Naive B cell (primary cell): ENCODE results near the gene FOXQ1. TPM values are rescaled to one million over a fixed set of nuclear protein-coding genes. Genes with fewer than 3 reads are reported as not detected.

ENCODE experiments used
- ATAC-seq, 2 donors: fragments of 150-1000 bp; cut with Tn5 transposase; 2 replicates each; pipeline ENCODE4 v1.10.0; 2021; ENCODE audit warnings: low read depth in 2 of 2, mild to moderate bottlenecking in 2 of 2, moderate library complexity in 2 of 2
- DNase-seq: peaks from one replicate; pipeline ENCODE4 v3.0.0; 2022
- H3K27ac Mint-ChIP-seq, 6 donors: one replicate each; pipeline ENCODE4 v1.8.0; 2020 to 2022; ENCODE audit warnings: mild to moderate bottlenecking in 6 of 6, mixed read lengths in 6 of 6, moderate library complexity in 5 of 6, inconsistent platforms in 2 of 6
- H3K27me3 Mint-ChIP-seq, 3 donors: one replicate each; pipeline ENCODE4 v1.8.0; 2021 to 2022; ENCODE audit warnings: mixed read lengths in 3 of 3, mild to moderate bottlenecking in 1 of 3
- H3K36me3 Mint-ChIP-seq, 2 donors: one replicate each; pipeline ENCODE4 v1.8.0; 2020 to 2022; ENCODE audit warnings: mixed read lengths in 2 of 2, inconsistent platforms in 1 of 2, mild to moderate bottlenecking in 1 of 2
- H3K4me1 Mint-ChIP-seq, 3 donors: one replicate each; pipeline ENCODE4 v1.8.0; 2020 to 2022; ENCODE audit warnings: mixed read lengths in 3 of 3, inconsistent platforms in 1 of 3, mild to moderate bottlenecking in 1 of 3, moderate library complexity in 1 of 3
- H3K4me3 Mint-ChIP-seq, 8 donors: one replicate each; pipeline ENCODE4 v1.8.0; 2020 to 2022; ENCODE audit warnings: mild to moderate bottlenecking in 8 of 8, mixed read lengths in 8 of 8, moderate library complexity in 8 of 8, inconsistent platforms in 2 of 8
- H3K9me3 Mint-ChIP-seq, 7 donors: one replicate each; pipeline ENCODE4 v1.8.0; 2020 to 2022; ENCODE audit warnings: mixed read lengths in 7 of 7, mild to moderate bottlenecking in 5 of 7, inconsistent platforms in 2 of 7, moderate library complexity in 1 of 7
- polyA plus RNA-seq, 6 donors: library from polyadenylated mRNA; unstranded; fragments of 300-500 nt; fragmentation: Illumina TruSeq; gene quantifications; one replicate each; pipeline ENCODE4 v1.2.3, GENCODE V29; 2021; ENCODE audit warnings: low read depth in 6 of 6

FOXQ1 gene
- not detected for polyA plus RNA-seq

GRCh38 chr6:1311400-1312202 is at the start of gene FOXQ1:
FOXQ1 (plus strand) TSS chr6:1312098; CDS start chr6:1312705, 607 bp downstream.
- Mint-ChIP-seq H3K36me3 (peaks cover 0 to 7% of the 10 kb centered on the region in 2 donors), H3K27ac (peak within 1 kb of the TSS in 2 of 6 donors; percentile 59 to 93), H3K4me1 (peaks cover 30 to 31% (median 30%) of the 10 kb centered on the region in 3 donors), H3K9me3 (peaks cover 0 to 12% (median under 1%) of the 10 kb centered on the region in 7 donors), H3K4me3 (peak within 1 kb of the TSS; percentile 71 to 88 (median 78)), H3K27me3 (peaks cover 44 to 78% (median 78%) of the 10 kb centered on the region in 3 donors)
- DNase-seq: no peak
- ATAC-seq: no peak

- Mint-ChIP-seq H3K27ac (no peak overlapping the region), H3K4me1 (no peaks in the 10 kb centered on the region), H3K36me3 (no peaks in the 10 kb centered on the region), H3K4me3 (no peak overlapping the region), H3K9me3 (no peaks in the 10 kb centered on the region), H3K27me3 (peaks cover 16 to 28% (median 25%) of the 10 kb centered on the region in 3 donors)
- DNase-seq (no peak), ATAC-seq (no peak)
Measured at GRCh38 chr6:1262704-1263038, 49.2 kb upstream of the FOXQ1 start.

GRCh38 chr6:1263039-1263849 is 48.7 kb upstream of the FOXQ1 start:
- H3K36me3 Mint-ChIP-seq: no peaks in the 10 kb centered on the region
- H3K4me1 Mint-ChIP-seq: no peaks in the 10 kb centered on the region
- no peaks in the 10 kb centered on the region for H3K9me3 Mint-ChIP-seq
- no peak overlapping the region for H3K27ac Mint-ChIP-seq
- H3K4me3 Mint-ChIP-seq: peak overlapping the region in 1 of 8 donors; percentile 34
- H3K27me3 Mint-ChIP-seq: peaks cover 16 to 25% (median 20%) of the 10 kb centered on the region in 3 donors
- ATAC-seq: no peak
- no peak for DNase-seq

GRCh38 chr6:1263850-1264377 is 48.0 kb upstream of the FOXQ1 start:
- Mint-ChIP-seq H3K27ac (no peak overlapping the region), H3K27me3 (peaks cover 16 to 24% (median 17%) of the 10 kb centered on the region in 3 donors), H3K36me3 (no peaks in the 10 kb centered on the region), H3K4me3 (no peak overlapping the region), H3K9me3 (no peaks in the 10 kb centered on the region), H3K4me1 (no peaks in the 10 kb centered on the region)
- DNase-seq (no peak), ATAC-seq (no peak)

- Mint-ChIP-seq H3K27me3 (peaks cover 16 to 23% (median 17%) of the 10 kb centered on the region in 3 donors), H3K4me3 (no peak overlapping the region), H3K27ac (no peak overlapping the region), H3K36me3 (no peaks in the 10 kb centered on the region), H3K4me1 (no peaks in the 10 kb centered on the region), H3K9me3 (no peaks in the 10 kb centered on the region)
- ATAC-seq: no peak
- DNase-seq: no peak
Measured at GRCh38 chr6:1264619-1265445, 47.1 kb upstream of the FOXQ1 start.

- H3K27me3 Mint-ChIP-seq: peaks cover 16 to 26% (median 17%) of the 10 kb centered on the region in 3 donors
- no peaks in the 10 kb centered on the region for H3K4me1 Mint-ChIP-seq
- ATAC-seq: no peak
Measured at GRCh38 chr6:1266686-1267056, 45.2 kb upstream of the FOXQ1 start.

GRCh38 chr6:1267057-1267732 is 44.7 kb upstream of the FOXQ1 start:
- ATAC-seq (no peak), DNase-seq (no peak)
- H3K27me3 Mint-ChIP-seq: peaks cover 12 to 29% (median 17%) of the 10 kb centered on the region in 3 donors
- H3K4me3 Mint-ChIP-seq: no peak overlapping the region
- peaks cover 4 to 12% (median 11%) of the 10 kb centered on the region in 7 donors for H3K9me3 Mint-ChIP-seq
- peaks cover 0 to 5% of the 10 kb centered on the region in 2 donors for H3K36me3 Mint-ChIP-seq
- H3K4me1 Mint-ChIP-seq: no peaks in the 10 kb centered on the region
- H3K27ac Mint-ChIP-seq: no peak overlapping the region

More at GRCh38 chr6:1266686-1267056, 45.2 kb upstream of the FOXQ1 start:
- Mint-ChIP-seq H3K4me3 (no peak overlapping the region), H3K36me3 (no peaks in the 10 kb centered on the region), H3K9me3 (peaks cover 1 to 7% (median 6%) of the 10 kb centered on the region in 7 donors), H3K27ac (no peak overlapping the region)
- DNase-seq: no peak

GRCh38 chr6:1267790-1268762 is 43.8 kb upstream of the FOXQ1 start:
- H3K27ac Mint-ChIP-seq: peak overlapping the region in 1 of 6 donors; percentile 45
- no peaks in the 10 kb centered on the region for H3K4me1 Mint-ChIP-seq
- H3K9me3 Mint-ChIP-seq: peaks cover 11 to 21% (median 18%) of the 10 kb centered on the region in 7 donors
- H3K36me3 Mint-ChIP-seq: peaks cover 0 to 14% of the 10 kb centered on the region in 2 donors
- no peak overlapping the region for H3K4me3 Mint-ChIP-seq
- H3K27me3 Mint-ChIP-seq: peaks cover 12 to 33% (median 16%) of the 10 kb centered on the region in 3 donors
- ATAC-seq (no peak), DNase-seq (no peak)

GRCh38 chr6:1271071-1271763 is 40.7 kb upstream of the FOXQ1 start:
- ATAC-seq (no peak), DNase-seq (no peak)
- H3K36me3 Mint-ChIP-seq: peaks cover 0 to 23% of the 10 kb centered on the region in 2 donors
- H3K27ac Mint-ChIP-seq: no peak overlapping the region
- peaks cover 23 to 31% (median 26%) of the 10 kb centered on the region in 3 donors for H3K27me3 Mint-ChIP-seq
- peaks cover 14 to 44% (median 30%) of the 10 kb centered on the region in 7 donors for H3K9me3 Mint-ChIP-seq
- H3K4me1 Mint-ChIP-seq: no peaks in the 10 kb centered on the region
- peak overlapping the region in 1 of 8 donors; percentile 24 for H3K4me3 Mint-ChIP-seq

GRCh38 chr6:1278061-1278720 is 33.7 kb upstream of the FOXQ1 start:
- Mint-ChIP-seq H3K27ac (peak overlapping the region in 1 of 6 donors; percentile 39), H3K4me3 (peak overlapping the region in 1 of 8 donors; percentile 81), H3K4me1 (no peaks in the 10 kb centered on the region), H3K9me3 (peaks cover 1 to 24% (median 10%) of the 10 kb centered on the region in 7 donors), H3K27me3 (peaks cover 36 to 62% (median 42%) of the 10 kb centered on the region in 3 donors), H3K36me3 (peaks cover 0 to 8% of the 10 kb centered on the region in 2 donors)
- DNase-seq (no peak), ATAC-seq (no peak)

- H3K4me3 Mint-ChIP-seq: no peak overlapping the region
- H3K36me3 Mint-ChIP-seq: peaks cover 0 to 4% of the 10 kb centered on the region in 2 donors
- no peaks in the 10 kb centered on the region for H3K4me1 Mint-ChIP-seq
- DNase-seq: no peak
- peaks cover 39 to 67% (median 47%) of the 10 kb centered on the region in 3 donors for H3K27me3 Mint-ChIP-seq
- ATAC-seq: no peak
- no peak overlapping the region for H3K27ac Mint-ChIP-seq
- peaks cover 0 to 18% (median 5%) of the 10 kb centered on the region in 7 donors for H3K9me3 Mint-ChIP-seq
Measured at GRCh38 chr6:1279065-1279464, 32.8 kb upstream of the FOXQ1 start.
